B cell (primary cell): ENCODE results near the gene TRIM54. TPM values are rescaled to one million over a fixed set of nuclear protein-coding genes. Genes with fewer than 3 reads are reported as not detected.

ENCODE experiments used
- ATAC-seq: fragments of 200-7000 bp; cut with Tn5 transposase; one replicate; pipeline ENCODE4 v1.10.0; 2021; ENCODE audit warnings: low read depth, mild to moderate bottlenecking, moderate number of reproducible peaks, moderate library complexity
- CTCF ChIA-PET: fragments of 350-600 bp; sonication (Branson Sonifier 250); formaldehyde crosslinking; loops from one replicate; lab custom pipeline; 2021; ENCODE audit warnings: antibody characterized with exemption, inconsistent platforms; lab: Charles Lee
- POLR2A ChIA-PET: fragments of 350-600 bp; sonication (Branson Sonifier 250); formaldehyde crosslinking; loops from one replicate; lab custom pipeline; 2021; ENCODE audit warnings: antibody characterized with exemption; lab: Charles Lee
- DNase-seq: peaks from one replicate; pipeline ENCODE4 v3.0.0; 2013
- H2AFZ ChIP-seq: 2 replicates; pipeline ENCODE4 v1.6.1; 2012; ENCODE audit warnings: mild to moderate bottlenecking, low read depth, low read length; ENCODE audit not compliant: insufficient read depth, poor library complexity, severe bottlenecking
- H3K27ac ChIP-seq, 2 donors: 1 replicate in 1 of 2; 2 replicates in 1 of 2; pipeline ENCODE4 v1.5.1; 2012 to 2013; ENCODE audit warnings: low read length in 2 of 2, mild to moderate bottlenecking in 2 of 2, moderate library complexity in 1 of 2
- H3K27me3 ChIP-seq, 4 experiments: fragments of 200-600 bp in 1 of 4; sonication (generic) in 1 of 4; replicated peaks in 1 of 4; 1 replicate in 2 of 4; 2 replicates in 2 of 4; pipeline versions ENCODE4 v1.6.1 to v1.7.0; 2013 to 2016; ENCODE audit warnings: low read length in 3 of 4, mild to moderate bottlenecking in 2 of 4, mixed read lengths in 1 of 4, moderate library complexity in 1 of 4; ENCODE audit not compliant: insufficient read depth in 4 of 4, control insufficient read depth in 3 of 4; ENCODE audit errors: control extremely low read depth in 1 of 4
- H3K36me3 ChIP-seq, 2 experiments: replicated peaks in 1 of 2; 1 replicate in 1 of 2; 2 replicates in 1 of 2; pipeline versions ENCODE4 v1.6.1 to v1.7.1; 2013; ENCODE audit warnings: low read length in 1 of 2; ENCODE audit not compliant: insufficient read depth in 2 of 2, control insufficient read depth in 1 of 2; ENCODE audit errors: control extremely low read depth in 1 of 2, extremely low read depth in 1 of 2
- H3K4me1 ChIP-seq, 2 donors: fragments of 200-600 bp in 1 of 2; sonication (generic) in 1 of 2; 1 replicate in 1 of 2; 2 replicates in 1 of 2; pipeline versions ENCODE4 v1.5.1 to v1.6.1; 2013 to 2017; ENCODE audit warnings: low read length in 2 of 2; ENCODE audit not compliant: control insufficient read depth in 2 of 2, insufficient read depth in 2 of 2
- H3K4me2 ChIP-seq: replicated peaks from 2 replicates; pipeline ENCODE3; 2012; ENCODE audit warnings: mild to moderate bottlenecking, low read depth, low read length; ENCODE audit not compliant: poor library complexity, severe bottlenecking
- H3K4me3 ChIP-seq, 5 experiments: fragments of 200-600 bp in 1 of 5; sonication (generic) in 1 of 5; 1 replicate in 3 of 5; 2 replicates in 2 of 5; pipeline versions ENCODE4 v1.5.1 to v1.7.0; 2011 to 2016; ENCODE audit warnings: low read length in 4 of 5, mild to moderate bottlenecking in 4 of 5, low read depth in 2 of 5, control low read depth in 1 of 5, moderate library complexity in 1 of 5; ENCODE audit not compliant: insufficient read depth in 1 of 5; ENCODE audit errors: control extremely low read depth in 1 of 5, extremely low read depth in 1 of 5
- H3K79me2 ChIP-seq: fragments of 200-600 bp; sonication (generic); one replicate; pipeline ENCODE4 v1.6.0; 2016; ENCODE audit warnings: low read length; ENCODE audit not compliant: control insufficient read depth, insufficient read depth
- H3K9ac ChIP-seq: fragments of 200-600 bp; sonication (generic); 2 replicates; pipeline ENCODE4 v1.6.1; 2017; ENCODE audit warnings: mild to moderate bottlenecking, low read length, moderate library complexity
- H3K9me3 ChIP-seq, 3 donors: one replicate each; pipeline versions ENCODE4 v1.6.1 to v1.7.1; 2013; ENCODE audit warnings: low read length in 2 of 3; ENCODE audit not compliant: control insufficient read depth in 2 of 3, insufficient read depth in 1 of 3; ENCODE audit errors: control extremely low read depth in 1 of 3
- H4K20me1 ChIP-seq: 2 replicates; pipeline ENCODE4 v1.6.0; 2012; ENCODE audit warnings: mild to moderate bottlenecking, low read length; ENCODE audit not compliant: insufficient read depth, control insufficient read depth, poor library complexity, severe bottlenecking
- H3K27ac Mint-ChIP-seq: one replicate; pipeline ENCODE4 v1.8.0; 2021; ENCODE audit warnings: mixed read lengths
- H3K27me3 Mint-ChIP-seq: one replicate; pipeline ENCODE4 v1.8.0; 2021; ENCODE audit warnings: mixed read lengths
- H3K4me1 Mint-ChIP-seq: one replicate; pipeline ENCODE4 v1.8.0; 2021; ENCODE audit warnings: mixed read lengths
- H3K4me3 Mint-ChIP-seq: one replicate; pipeline ENCODE4 v1.8.0; 2021; ENCODE audit warnings: mixed read lengths
- H3K9me3 Mint-ChIP-seq: one replicate; pipeline ENCODE4 v1.8.0; 2022; ENCODE audit warnings: mixed read lengths; ENCODE audit not compliant: insufficient read depth
- CTCF ChIP-seq: fragments of 200-600 bp; IDR thresholded peaks from one replicate; pipeline ENCODE4 v1.8.0; 2022; ENCODE audit warnings: antibody characterized with exemption, mild to moderate bottlenecking
- EZH2 ChIP-seq: IDR thresholded peaks from 2 replicates; pipeline ENCODE4 v1.6.1; 2012; ENCODE audit warnings: borderline replicate concordance, low read depth, mild to moderate bottlenecking, moderate library complexity, low read length; ENCODE audit not compliant: insufficient read depth, poor library complexity, severe bottlenecking
- WGBS: methylation state at CpG from one replicate; pipeline ENCODE4 v1.1.5; 2013; ENCODE audit warnings: missing lambda C conversion rate; ENCODE audit not compliant: insufficient coverage; 5-methylcytosine and 5-hydroxymethylcytosine counted together
- intact Hi-C: fragments of 100-400 bp; cut with micrococcal nuclease; formaldehyde crosslinking; loops from one replicate; pipeline ENCODE4 v1.10.0; 2022
- polyA plus RNA-seq: library from polyadenylated mRNA; depleted of rRNA; stranded (reverse); fragments of >200 nt; gene quantifications from 2 replicates; pipeline ENCODE4 v1.2.3, GENCODE V29; 2012
- total RNA-seq, 2 donors: library from RNA; stranded (reverse); fragments of 120-200 nt in 1 of 2; gene quantifications; 1 replicate in 1 of 2; 2 replicates in 1 of 2; pipeline versions ENCODE4 v1.2.3 to v1.2.4, GENCODE V29; 2013 to 2022

TRIM54 gene
- total and polyA plus RNA-seq, 2 donors (not counting 1 experiment from before 2014, with no cell fraction given), result not detected

- H3K4me3 ChIP-seq, result peak overlapping the region in 4 of 5 experiments; percentile 47 to 68 (median 64)
- peak overlapping the region; percentile 74 for H3K9ac ChIP-seq
- intact Hi-C loops, result loop anchor here (1.0 to 5.0 kb wide), 3 partner anchors 39 to 51 kb away; partner anchors contain the start of genes ATRAID, CAD and SLC5A6
Measured at GRCh38 chr2:27263287-27264252, 18.7 kb upstream of the TRIM54 start.

More at GRCh38 chr2:27263287-27264252, 18.7 kb upstream of the TRIM54 start:
- no peaks in the 10 kb centered on the region for H3K36me3 ChIP-seq
- ChIA-PET CTCF (interaction anchor here (0.6 to 6.0 kb wide), 8 partner anchors 10 to 420 kb away, joined by 3 to 50 read pairs (median 3); partner anchors contain the start of genes ATRAID and SLC5A6), POLR2A (no interaction called here)
- 3% methylated on average over 37 of the region's 46 CpGs for WGBS
- DNase-seq (peak; percentile 67), ATAC-seq (no peak)
- peaks cover 48% of the 10 kb centered on the region for H3K27me3 Mint-ChIP-seq
- H3K27ac ChIP-seq, result no peak overlapping the region
- H3K9me3 Mint-ChIP-seq, result no peaks in the 10 kb centered on the region
- H3K9me3 ChIP-seq, result peaks cover 0 to 4% (median 0%) of the 10 kb centered on the region in 3 donors
- no peak for TF ChIP-seq CTCF
- TF ChIP-seq EZH2, result peak; percentile 70
- peaks cover 0 to 79% (median 35%) of the 10 kb centered on the region in 4 experiments for H3K27me3 ChIP-seq
- H3K4me2 ChIP-seq, result peak overlapping the region; percentile 99
- peak overlapping the region; percentile 91 for H2AFZ ChIP-seq
- H3K4me3 Mint-ChIP-seq, result peak overlapping the region; percentile 94
- H3K4me1 Mint-ChIP-seq, result peaks cover 35% of the 10 kb centered on the region
- peak overlapping the region; percentile 68 for H3K27ac Mint-ChIP-seq
- no peaks in the 10 kb centered on the region for H3K79me2 ChIP-seq
- no peaks in the 10 kb centered on the region for H4K20me1 ChIP-seq
- H3K4me1 ChIP-seq, result peaks cover 35 to 38% of the 10 kb centered on the region in 2 donors
